CD4-positive, alpha-beta T cell (primary cell): ENCODE data around the gene HSF4. TPM values are rescaled to one million over a fixed set of nuclear protein-coding genes. Genes with fewer than 3 reads are reported as not detected.

Experiments
- ATAC-seq: fragments of 200-7000 bp; cut with Tn5 transposase; one replicate; pipeline ENCODE4 v1.10.0; 2022; ENCODE audit warnings: mild to moderate bottlenecking; ENCODE audit not compliant: poor library complexity
- CTCF ChIA-PET: fragments of 350-600 bp; sonication (Branson Sonifier 250); formaldehyde crosslinking; loops from one replicate; lab custom pipeline; 2021; ENCODE audit warnings: antibody characterized with exemption, inconsistent platforms; lab: Charles Lee
- POLR2A ChIA-PET: fragments of 350-600 bp; sonication (Branson Sonifier 250); formaldehyde crosslinking; loops from one replicate; lab custom pipeline; 2021; ENCODE audit warnings: antibody characterized with exemption, inconsistent platforms; lab: Charles Lee
- DNase-seq, 14 experiments: peaks; one replicate each; pipeline ENCODE4 v3.0.0-alpha.2; 2013 to 2020; ENCODE audit warnings: mixed read lengths in 2 of 14
- H3K27ac ChIP-seq, 2 donors: one replicate each; pipeline versions ENCODE4 v1.5.1 to v1.7.0; 2013; ENCODE audit warnings: low read length in 2 of 2, low read depth in 1 of 2, mild to moderate bottlenecking in 1 of 2
- H3K27me3 ChIP-seq, 2 experiments: 1 replicate in 1 of 2; 2 replicates in 1 of 2; pipeline versions ENCODE4 v1.6.1 to v1.7.0; 2013; ENCODE audit warnings: low read length in 2 of 2, control low read depth in 1 of 2, mild to moderate bottlenecking in 1 of 2, moderate library complexity in 1 of 2; ENCODE audit not compliant: insufficient read depth in 2 of 2, control insufficient read depth in 1 of 2
- H3K36me3 ChIP-seq: one replicate; pipeline ENCODE4 v1.6.1; 2013; ENCODE audit warnings: low read length, control low read depth; ENCODE audit not compliant: insufficient read depth
- H3K4me1 ChIP-seq: one replicate; pipeline ENCODE4 v1.6.1; 2013; ENCODE audit warnings: low read length, control low read depth; ENCODE audit not compliant: insufficient read depth
- H3K4me3 ChIP-seq: one replicate; pipeline ENCODE4 v1.5.1; 2013; ENCODE audit warnings: mild to moderate bottlenecking, low read length, moderate library complexity
- H3K9me3 ChIP-seq, 2 experiments: 1 replicate in 1 of 2; 2 replicates in 1 of 2; pipeline versions ENCODE4 v1.6.1 to v1.7.0; 2013; ENCODE audit warnings: low read length in 2 of 2, mild to moderate bottlenecking in 2 of 2, control low read depth in 1 of 2, moderate library complexity in 1 of 2; ENCODE audit not compliant: control insufficient read depth in 1 of 2, insufficient read depth in 1 of 2
- H3K27ac Mint-ChIP-seq: one replicate; pipeline ENCODE4 v1.8.0; 2020; ENCODE audit warnings: mixed read lengths
- H3K27me3 Mint-ChIP-seq: one replicate; pipeline ENCODE4 v1.8.0; 2021; ENCODE audit warnings: mixed read lengths
- H3K36me3 Mint-ChIP-seq: one replicate; pipeline ENCODE4 v1.8.0; 2021; ENCODE audit warnings: low read depth, mixed read lengths
- H3K4me1 Mint-ChIP-seq: one replicate; pipeline ENCODE4 v1.8.0; 2021; ENCODE audit warnings: low read depth, mixed read lengths
- H3K4me3 Mint-ChIP-seq: one replicate; pipeline ENCODE4 v1.8.0; 2020; ENCODE audit warnings: mild to moderate bottlenecking, mixed read lengths
- H3K9me3 Mint-ChIP-seq: one replicate; pipeline ENCODE4 v1.8.0; 2020; ENCODE audit warnings: mixed read lengths
- intact Hi-C, 2 experiments: fragments of 100-400 bp; cut with DNase I in 1 of 2; cut with micrococcal nuclease in 1 of 2; formaldehyde crosslinking; loops; one replicate each; pipeline versions ENCODE4 v1.15.1 to v1.9.0; 2023 to 2025; cut with DNase I, micrococcal nuclease
- total RNA-seq, 174 experiments: library from RNA in 2 of 174; stranded (reverse) in 2 of 174; gene quantifications; one replicate each; pipeline ENCODE4 v1.2.3 and lab custom pipeline; 2021 to 2026
- TF ChIP-seq, protein P1 (sequence below): fragments of 200-600 bp; IDR thresholded peaks from one replicate; pipeline ENCODE4 v1.8.0; 2022; ENCODE audit warnings: antibody characterized with exemption, mild to moderate bottlenecking

Gene HSF4
- total RNA-seq, 2 experiments from 2014 or later = 19.7 to 26.1 TPM

DNA sequence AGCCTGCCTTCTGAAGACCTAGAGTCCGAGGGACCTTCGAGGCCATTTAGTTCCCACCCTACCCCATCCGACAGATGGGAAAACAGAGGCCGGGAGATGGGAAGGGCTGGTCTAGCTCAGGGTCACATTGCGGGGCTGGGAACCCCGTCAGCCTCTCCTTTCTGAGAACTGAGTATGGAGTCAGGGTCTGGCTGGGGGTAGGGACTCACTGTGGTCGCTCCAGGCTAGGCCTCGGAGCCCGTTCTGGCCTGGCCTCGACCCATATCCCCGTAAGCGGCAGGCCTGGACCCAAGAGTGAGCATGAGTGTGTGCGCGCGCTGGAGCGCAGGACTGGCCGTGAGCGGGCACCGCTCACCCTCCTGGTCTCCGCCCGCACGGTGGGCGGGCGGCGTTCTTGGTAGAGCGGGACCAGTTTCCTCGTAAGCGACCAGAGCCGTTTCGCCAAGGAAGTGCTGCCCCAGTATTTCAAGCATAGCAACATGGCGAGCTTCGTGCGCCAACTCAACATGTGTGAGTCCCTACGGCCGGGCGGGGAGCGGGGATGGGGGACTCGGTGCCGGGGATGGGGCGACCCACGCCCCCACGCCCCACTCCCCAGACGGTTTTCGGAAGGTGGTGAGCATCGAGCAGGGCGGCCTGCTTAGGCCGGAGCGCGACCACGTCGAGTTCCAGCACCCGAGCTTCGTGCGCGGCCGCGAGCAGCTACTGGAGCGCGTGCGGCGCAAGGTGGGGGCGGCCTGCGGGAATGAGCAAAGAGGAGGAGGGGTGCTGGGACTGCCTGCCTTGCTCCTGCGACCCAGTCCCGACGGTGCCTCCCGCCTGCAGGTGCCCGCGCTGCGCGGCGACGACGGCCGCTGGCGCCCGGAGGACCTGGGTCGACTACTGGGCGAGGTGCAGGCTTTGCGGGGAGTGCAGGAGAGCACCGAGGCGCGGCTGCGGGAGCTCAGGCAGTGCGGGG lies 855 bp downstream of the HSF4 start:
- H3K27me3 Mint-ChIP-seq = peaks cover 83% of the 10 kb centered on the region
- H3K27ac ChIP-seq = no peak overlapping the region
- H3K36me3 Mint-ChIP-seq = peaks cover 6% of the 10 kb centered on the region
- peak in 1 of 14 experiments; percentile 27 for DNase-seq
- H3K27me3 ChIP-seq = peaks cover 73 to 83% of the 10 kb centered on the region in 2 experiments
- no peak overlapping the region for H3K4me3 ChIP-seq
- H3K9me3 Mint-ChIP-seq = no peaks in the 10 kb centered on the region
- H3K4me1 ChIP-seq = peaks cover 68% of the 10 kb centered on the region
- intact Hi-C loops = no loop called here
- TF ChIP-seq, protein P1, sequence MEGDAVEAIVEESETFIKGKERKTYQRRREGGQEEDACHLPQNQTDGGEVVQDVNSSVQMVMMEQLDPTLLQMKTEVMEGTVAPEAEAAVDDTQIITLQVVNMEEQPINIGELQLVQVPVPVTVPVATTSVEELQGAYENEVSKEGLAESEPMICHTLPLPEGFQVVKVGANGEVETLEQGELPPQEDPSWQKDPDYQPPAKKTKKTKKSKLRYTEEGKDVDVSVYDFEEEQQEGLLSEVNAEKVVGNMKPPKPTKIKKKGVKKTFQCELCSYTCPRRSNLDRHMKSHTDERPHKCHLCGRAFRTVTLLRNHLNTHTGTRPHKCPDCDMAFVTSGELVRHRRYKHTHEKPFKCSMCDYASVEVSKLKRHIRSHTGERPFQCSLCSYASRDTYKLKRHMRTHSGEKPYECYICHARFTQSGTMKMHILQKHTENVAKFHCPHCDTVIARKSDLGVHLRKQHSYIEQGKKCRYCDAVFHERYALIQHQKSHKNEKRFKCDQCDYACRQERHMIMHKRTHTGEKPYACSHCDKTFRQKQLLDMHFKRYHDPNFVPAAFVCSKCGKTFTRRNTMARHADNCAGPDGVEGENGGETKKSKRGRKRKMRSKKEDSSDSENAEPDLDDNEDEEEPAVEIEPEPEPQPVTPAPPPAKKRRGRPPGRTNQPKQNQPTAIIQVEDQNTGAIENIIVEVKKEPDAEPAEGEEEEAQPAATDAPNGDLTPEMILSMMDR = no peak
- no peaks in the 10 kb centered on the region for H3K36me3 ChIP-seq
- H3K4me1 Mint-ChIP-seq = peaks cover 32% of the 10 kb centered on the region
- CTCF ChIA-PET = interaction anchor here (2.7 kb wide), 1 partner anchor 10 kb away, joined by 12 read pairs; no protein-coding TSS in a partner anchor
- POLR2A ChIA-PET = interaction anchor here (1.3 to 2.2 kb wide), 2 partner anchors 10 to 15 kb away, joined by 4 to 8 read pairs; partner anchors contain the start of gene B3GNT9
- H3K4me3 Mint-ChIP-seq = peak overlapping the region; percentile 11
- H3K9me3 ChIP-seq = peaks cover 0 to 33% of the 10 kb centered on the region in 2 experiments
- no peak for ATAC-seq
- H3K27ac Mint-ChIP-seq = no peak overlapping the region

DNA sequence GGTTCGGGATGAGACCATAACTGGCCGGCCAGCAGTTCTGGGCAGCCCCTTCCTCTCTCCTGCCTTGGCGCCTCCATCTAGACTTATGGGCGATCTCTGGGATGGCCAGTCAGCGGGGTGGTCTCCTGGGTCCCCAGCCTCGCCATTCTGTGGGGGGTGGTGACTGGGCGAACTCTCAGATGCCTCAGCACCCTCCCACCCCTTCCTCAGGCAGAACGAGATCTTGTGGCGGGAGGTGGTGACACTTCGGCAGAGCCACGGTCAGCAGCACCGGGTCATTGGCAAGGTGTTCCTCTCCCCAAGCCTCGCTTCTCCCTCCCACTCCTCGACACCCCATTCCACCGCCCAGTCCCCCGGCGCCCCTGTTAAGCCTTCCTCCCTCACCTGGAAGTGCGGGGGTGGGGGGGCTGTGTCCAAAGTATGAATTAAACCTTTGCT lies 1.6 kb downstream of the HSF4 start:
- TF ChIP-seq, protein P1 = no peak
- Mint-ChIP-seq H3K36me3 (no peaks in the 10 kb centered on the region), H3K27me3 (peaks cover 81% of the 10 kb centered on the region), H3K27ac (no peak overlapping the region), H3K4me3 (no peak overlapping the region), H3K9me3 (no peaks in the 10 kb centered on the region), H3K4me1 (peaks cover 30% of the 10 kb centered on the region)
- CTCF ChIA-PET = no interaction called here
- H3K36me3 ChIP-seq = no peaks in the 10 kb centered on the region
- peaks cover 66% of the 10 kb centered on the region for H3K4me1 ChIP-seq
- peak in 1 of 14 experiments; percentile 11 for DNase-seq
- peaks cover 78 to 90% of the 10 kb centered on the region in 2 experiments for H3K27me3 ChIP-seq
- no peak overlapping the region for H3K4me3 ChIP-seq
- ATAC-seq = no peak
- no peak overlapping the region for H3K27ac ChIP-seq
- peaks cover 0 to 33% of the 10 kb centered on the region in 2 experiments for H3K9me3 ChIP-seq
- POLR2A ChIA-PET = interaction anchor here (1.2 kb wide), 2 partner anchors 14 to 19 kb away, joined by 4 to 5 read pairs; no protein-coding TSS in a partner anchor
- intact Hi-C loops = no loop called here

DNA sequence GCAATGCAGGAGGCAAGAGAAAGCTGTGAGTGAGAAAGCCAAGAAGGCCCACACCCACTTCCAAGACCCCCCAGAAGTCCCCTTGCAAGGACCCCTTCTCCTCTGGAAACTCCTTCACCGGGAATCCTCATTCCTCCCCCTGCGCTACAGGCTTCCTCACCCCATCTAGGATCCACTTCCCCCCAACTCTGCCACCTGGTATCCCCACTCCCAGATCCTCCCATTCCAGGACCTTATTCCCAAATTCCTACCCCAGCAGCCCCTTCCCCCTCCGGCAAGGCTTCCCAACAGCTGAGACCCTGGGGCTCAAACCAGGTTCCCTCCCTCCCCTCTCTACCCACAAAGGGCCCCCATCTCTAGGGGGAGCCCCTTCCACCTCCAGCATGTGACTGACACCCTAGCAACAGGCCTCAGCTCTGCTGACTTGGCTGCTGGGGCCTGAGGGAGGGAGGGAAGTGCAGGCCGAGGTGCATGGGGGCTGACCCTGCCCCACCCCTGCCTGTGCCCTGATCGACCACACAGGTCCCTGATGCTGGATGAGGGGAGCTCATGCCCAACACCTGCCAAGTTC lies 2.1 kb downstream of the HSF4 start:
- Histone ChIP-seq H3K9me3 (peaks cover 0 to 33% of the 10 kb centered on the region in 2 experiments), H3K4me1 (peaks cover 61% of the 10 kb centered on the region), H3K36me3 (no peaks in the 10 kb centered on the region), H3K4me3 (no peak overlapping the region), H3K27me3 (peaks cover 77 to 91% of the 10 kb centered on the region in 2 experiments), H3K27ac (no peak overlapping the region)
- ChIA-PET CTCF (no interaction called here), POLR2A (interaction anchor here (1.2 kb wide), 2 partner anchors 14 to 18 kb away, joined by 4 to 5 read pairs; no protein-coding TSS in a partner anchor)
- intact Hi-C loops = no loop called here
- Mint-ChIP-seq H3K27ac (no peak overlapping the region), H3K36me3 (no peaks in the 10 kb centered on the region), H3K27me3 (peaks cover 82% of the 10 kb centered on the region), H3K4me3 (no peak overlapping the region), H3K9me3 (no peaks in the 10 kb centered on the region), H3K4me1 (peaks cover 35% of the 10 kb centered on the region)
- TF ChIP-seq, protein P1 = no peak
- no peak for ATAC-seq
- DNase-seq = peak in 1 of 14 experiments; percentile 12
